Measurements from ENCODE around the gene OSBPL1A.

The OSBPL1A gene

GRCh38 chr18:24421831-24422230, 24.2 kb upstream of the OSBPL1A start:
- Histone ChIP-seq H3K4me2 (ENCODE audit: low read length) (no peak overlapping the region), H2AFZ (ENCODE audit: low read depth, low read length) (no peak overlapping the region), H3K79me2 (ENCODE audit: low read length) (no peaks in the 10 kb centered on the region), H3K27me3 (ENCODE audit: low read depth, low read length) (no peaks in the 10 kb centered on the region), H3K4me1 (ENCODE audit: low read length) (peaks cover 7% of the 10 kb centered on the region; the same call in 1 of the 2 replicates), H4K20me1 (ENCODE audit: insufficient read depth, low read length) (no peaks in the 10 kb centered on the region), H3K36me3 (replicated peaks; ENCODE audit: low read depth, low read length) (no peaks in the 10 kb centered on the region), H3K9ac (ENCODE audit: low read length) (no peak overlapping the region), H3K27ac (ENCODE audit: low read length) (no peak overlapping the region), H3K4me3 (ENCODE audit: low read length) (no peak overlapping the region), H3K9me3 (ENCODE audit: insufficient read depth, low read length) (no peaks in the 10 kb centered on the region)
- TF ChIP-seq CTCF (IDR thresholded peaks at IDR 0.05; ENCODE audit: low read depth, low read length) = no peak
- TF ChIP-seq EZH2phosphoT487 (IDR thresholded peaks at IDR 0.05; ENCODE audit: low read depth) = no peak

GRCh38 chr18:24420551-24420950, 22.9 kb upstream of the OSBPL1A start:
- no peaks in the 10 kb centered on the region for H3K79me2 ChIP-seq (ENCODE audit: low read length)
- no peak overlapping the region for H3K27ac ChIP-seq (ENCODE audit: low read length)
- TF ChIP-seq CTCF (IDR thresholded peaks at IDR 0.05; ENCODE audit: low read depth, low read length) (no peak), EZH2phosphoT487 (IDR thresholded peaks at IDR 0.05; ENCODE audit: low read depth) (no peak)
- no peak overlapping the region for H3K4me2 ChIP-seq (ENCODE audit: low read length)
- H3K4me3 ChIP-seq (ENCODE audit: low read length) = no peak overlapping the region
- no peaks in the 10 kb centered on the region for H3K27me3 ChIP-seq (ENCODE audit: low read depth, low read length)
- no peaks in the 10 kb centered on the region for H4K20me1 ChIP-seq (ENCODE audit: insufficient read depth, low read length)
- no peak overlapping the region for H3K9ac ChIP-seq (ENCODE audit: low read length)
- no peaks in the 10 kb centered on the region for H3K36me3 ChIP-seq (replicated peaks; ENCODE audit: low read depth, low read length)
- H2AFZ ChIP-seq (ENCODE audit: low read depth, low read length) = no peak overlapping the region
- H3K4me1 ChIP-seq (ENCODE audit: low read length) = no peaks in the 10 kb centered on the region
- no peaks in the 10 kb centered on the region for H3K9me3 ChIP-seq (ENCODE audit: insufficient read depth, low read length)

GRCh38 chr18:24417480-24417879, 19.9 kb upstream of the OSBPL1A start:
- H3K4me2 ChIP-seq (ENCODE audit: low read length) = no peak overlapping the region
- no peaks in the 10 kb centered on the region for H3K79me2 ChIP-seq (ENCODE audit: low read length)
- peaks cover 7% of the 10 kb centered on the region for H3K4me1 ChIP-seq (ENCODE audit: low read length)
- H3K27ac ChIP-seq (ENCODE audit: low read length) = no peak overlapping the region
- H2AFZ ChIP-seq (ENCODE audit: low read depth, low read length) = no peak overlapping the region
- no peaks in the 10 kb centered on the region for H3K9me3 ChIP-seq (ENCODE audit: insufficient read depth, low read length)
- H3K36me3 ChIP-seq (replicated peaks; ENCODE audit: low read depth, low read length) = no peaks in the 10 kb centered on the region
- no peak overlapping the region for H3K4me3 ChIP-seq (ENCODE audit: low read length)
- H4K20me1 ChIP-seq (ENCODE audit: insufficient read depth, low read length) = no peaks in the 10 kb centered on the region
- no peaks in the 10 kb centered on the region for H3K27me3 ChIP-seq (ENCODE audit: low read depth, low read length)
- TF ChIP-seq CTCF (IDR thresholded peaks at IDR 0.05; ENCODE audit: low read depth, low read length) (no peak), EZH2phosphoT487 (IDR thresholded peaks at IDR 0.05; ENCODE audit: low read depth) (no peak)
- no peak overlapping the region for H3K9ac ChIP-seq (ENCODE audit: low read length)

- Histone ChIP-seq H3K4me3 (ENCODE audit: low read length) (no peak overlapping the region), H4K20me1 (ENCODE audit: insufficient read depth, low read length) (no peaks in the 10 kb centered on the region), H3K4me2 (ENCODE audit: low read length) (peak overlapping the region; percentile 2; the same call in 1 of the 2 replicates), H2AFZ (ENCODE audit: low read depth, low read length) (no peak overlapping the region), H3K9me3 (ENCODE audit: insufficient read depth, low read length) (no peaks in the 10 kb centered on the region), H3K27ac (ENCODE audit: low read length) (no peak overlapping the region), H3K36me3 (replicated peaks; ENCODE audit: low read depth, low read length) (no peaks in the 10 kb centered on the region), H3K4me1 (ENCODE audit: low read length) (peaks cover 7% of the 10 kb centered on the region), H3K9ac (ENCODE audit: low read length) (no peak overlapping the region), H3K79me2 (ENCODE audit: low read length) (no peaks in the 10 kb centered on the region), H3K27me3 (ENCODE audit: low read depth, low read length) (no peaks in the 10 kb centered on the region)
- TF ChIP-seq CTCF (IDR thresholded peaks at IDR 0.05; ENCODE audit: low read depth, low read length) (no peak), EZH2phosphoT487 (IDR thresholded peaks at IDR 0.05; ENCODE audit: low read depth) (no peak)
These were observed 16.9 kb upstream of the OSBPL1A start for GRCh38 chr18:24414349-24415003.

Measured in OCI-LY3 (cell line).